ENCODE data around the gene OSBPL5.

OSBPL5 gene, protein sequence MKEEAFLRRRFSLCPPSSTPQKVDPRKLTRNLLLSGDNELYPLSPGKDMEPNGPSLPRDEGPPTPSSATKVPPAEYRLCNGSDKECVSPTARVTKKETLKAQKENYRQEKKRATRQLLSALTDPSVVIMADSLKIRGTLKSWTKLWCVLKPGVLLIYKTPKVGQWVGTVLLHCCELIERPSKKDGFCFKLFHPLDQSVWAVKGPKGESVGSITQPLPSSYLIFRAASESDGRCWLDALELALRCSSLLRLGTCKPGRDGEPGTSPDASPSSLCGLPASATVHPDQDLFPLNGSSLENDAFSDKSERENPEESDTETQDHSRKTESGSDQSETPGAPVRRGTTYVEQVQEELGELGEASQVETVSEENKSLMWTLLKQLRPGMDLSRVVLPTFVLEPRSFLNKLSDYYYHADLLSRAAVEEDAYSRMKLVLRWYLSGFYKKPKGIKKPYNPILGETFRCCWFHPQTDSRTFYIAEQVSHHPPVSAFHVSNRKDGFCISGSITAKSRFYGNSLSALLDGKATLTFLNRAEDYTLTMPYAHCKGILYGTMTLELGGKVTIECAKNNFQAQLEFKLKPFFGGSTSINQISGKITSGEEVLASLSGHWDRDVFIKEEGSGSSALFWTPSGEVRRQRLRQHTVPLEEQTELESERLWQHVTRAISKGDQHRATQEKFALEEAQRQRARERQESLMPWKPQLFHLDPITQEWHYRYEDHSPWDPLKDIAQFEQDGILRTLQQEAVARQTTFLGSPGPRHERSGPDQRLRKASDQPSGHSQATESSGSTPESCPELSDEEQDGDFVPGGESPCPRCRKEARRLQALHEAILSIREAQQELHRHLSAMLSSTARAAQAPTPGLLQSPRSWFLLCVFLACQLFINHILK

DNA sequence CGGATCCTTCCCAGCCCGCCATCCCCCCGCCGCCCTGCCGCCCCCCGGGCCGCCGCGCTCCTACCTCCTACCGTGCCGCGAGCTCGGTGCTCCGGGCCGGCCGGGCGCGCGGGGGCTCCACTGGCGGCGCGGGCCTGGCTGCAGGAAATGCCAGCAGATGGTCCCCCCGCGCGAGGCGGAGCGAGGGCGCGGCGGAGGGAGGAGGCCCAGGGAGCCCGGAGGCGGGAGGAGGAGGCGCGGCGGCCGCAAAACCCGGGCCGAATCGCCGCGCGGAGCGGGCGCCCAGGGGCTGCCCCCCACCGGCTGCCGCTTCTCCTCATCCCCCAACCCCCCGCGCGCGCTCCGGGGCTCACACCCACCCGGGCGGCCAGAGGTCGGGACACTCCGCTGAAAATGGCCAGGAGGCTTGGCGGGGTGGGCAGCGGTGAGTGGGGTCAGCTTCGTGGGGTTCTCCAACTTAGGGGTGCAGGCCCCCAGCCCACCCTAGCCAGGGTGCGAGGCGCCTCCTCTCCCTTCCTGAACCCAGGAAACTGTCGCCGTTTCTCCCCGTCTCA lies at the start of gene OSBPL5:
Gene OSBPL5, minus strand, starts transcription at position 159 of the 554 bp plus-strand sequence. CDS start 36,162 bp downstream, outside the sequence.
- peak within 1 kb of the TSS; percentile 73 to 90 for H3K27ac ChIP-seq
- H3K4me3 ChIP-seq = peak within 1 kb of the TSS; percentile 96
- TF ChIP-seq, protein P1, sequence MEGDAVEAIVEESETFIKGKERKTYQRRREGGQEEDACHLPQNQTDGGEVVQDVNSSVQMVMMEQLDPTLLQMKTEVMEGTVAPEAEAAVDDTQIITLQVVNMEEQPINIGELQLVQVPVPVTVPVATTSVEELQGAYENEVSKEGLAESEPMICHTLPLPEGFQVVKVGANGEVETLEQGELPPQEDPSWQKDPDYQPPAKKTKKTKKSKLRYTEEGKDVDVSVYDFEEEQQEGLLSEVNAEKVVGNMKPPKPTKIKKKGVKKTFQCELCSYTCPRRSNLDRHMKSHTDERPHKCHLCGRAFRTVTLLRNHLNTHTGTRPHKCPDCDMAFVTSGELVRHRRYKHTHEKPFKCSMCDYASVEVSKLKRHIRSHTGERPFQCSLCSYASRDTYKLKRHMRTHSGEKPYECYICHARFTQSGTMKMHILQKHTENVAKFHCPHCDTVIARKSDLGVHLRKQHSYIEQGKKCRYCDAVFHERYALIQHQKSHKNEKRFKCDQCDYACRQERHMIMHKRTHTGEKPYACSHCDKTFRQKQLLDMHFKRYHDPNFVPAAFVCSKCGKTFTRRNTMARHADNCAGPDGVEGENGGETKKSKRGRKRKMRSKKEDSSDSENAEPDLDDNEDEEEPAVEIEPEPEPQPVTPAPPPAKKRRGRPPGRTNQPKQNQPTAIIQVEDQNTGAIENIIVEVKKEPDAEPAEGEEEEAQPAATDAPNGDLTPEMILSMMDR (IDR thresholded peaks at IDR 0.05) = no peak
- DNase-seq (ENCODE audit: low spot score) = peak; percentile 81

DNA sequence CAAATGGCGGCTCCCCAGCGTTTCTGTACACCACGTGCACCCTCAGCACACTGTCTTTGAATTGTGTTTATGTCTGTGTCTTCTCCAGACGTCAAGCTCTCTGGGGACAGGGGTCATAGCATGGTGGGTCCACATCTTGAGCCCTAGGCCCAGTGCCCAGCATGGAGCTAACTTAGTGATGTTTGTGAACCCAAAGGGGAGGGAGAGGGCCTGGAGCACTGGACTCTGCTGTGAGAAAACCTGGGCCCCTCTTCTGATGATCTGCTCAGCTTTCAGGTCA lies 49.2 kb upstream of the OSBPL5 start:
- TF ChIP-seq, protein P1 (IDR thresholded peaks at IDR 0.05) = no peak
- no peak for DNase-seq (ENCODE audit: low spot score)
- no peak overlapping the region for H3K4me3 ChIP-seq
- no peak overlapping the region for H3K27ac ChIP-seq

DNA sequence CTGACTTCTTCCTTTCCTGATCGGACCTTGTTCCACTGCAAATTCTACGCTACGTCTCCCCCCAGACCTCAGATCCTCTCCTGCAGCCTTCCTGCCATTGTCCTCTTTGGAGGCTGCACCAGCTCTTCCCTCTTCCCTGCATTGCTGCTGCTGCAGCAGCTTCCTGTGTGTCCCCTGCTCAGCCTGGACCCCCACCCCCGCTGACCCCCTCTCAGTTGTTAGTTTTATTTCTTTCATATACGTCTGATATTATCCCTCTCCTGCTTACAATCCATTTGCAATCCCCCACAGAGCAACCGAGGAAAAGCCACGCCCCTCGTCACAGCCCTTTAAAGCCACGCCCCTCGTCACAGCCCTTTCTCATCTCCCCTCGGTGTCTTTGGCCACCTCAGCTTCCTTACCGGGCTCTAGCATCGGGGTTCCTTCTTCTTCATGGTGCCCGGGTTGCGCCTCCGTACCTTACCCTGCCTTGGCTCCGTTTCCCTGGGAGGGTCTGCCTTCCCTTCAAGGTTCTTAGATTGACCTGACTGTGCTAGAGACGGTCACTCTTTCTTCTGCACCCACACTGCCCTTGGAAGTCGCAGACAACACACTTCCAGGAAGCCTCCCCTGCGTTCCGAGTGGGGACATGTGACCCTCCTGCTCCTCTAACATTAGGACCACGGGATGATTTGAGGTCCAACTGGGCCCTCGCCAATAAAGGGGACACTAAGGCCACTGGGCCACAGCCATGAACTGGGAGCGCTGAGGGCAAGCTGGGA lies 48.7 kb upstream of the OSBPL5 start:
- TF ChIP-seq, protein P1 (IDR thresholded peaks at IDR 0.05) = no peak
- Histone ChIP-seq H3K4me3 (no peak overlapping the region), H3K27ac (no peak overlapping the region)
- DNase-seq (ENCODE audit: low spot score) = no peak

DNA sequence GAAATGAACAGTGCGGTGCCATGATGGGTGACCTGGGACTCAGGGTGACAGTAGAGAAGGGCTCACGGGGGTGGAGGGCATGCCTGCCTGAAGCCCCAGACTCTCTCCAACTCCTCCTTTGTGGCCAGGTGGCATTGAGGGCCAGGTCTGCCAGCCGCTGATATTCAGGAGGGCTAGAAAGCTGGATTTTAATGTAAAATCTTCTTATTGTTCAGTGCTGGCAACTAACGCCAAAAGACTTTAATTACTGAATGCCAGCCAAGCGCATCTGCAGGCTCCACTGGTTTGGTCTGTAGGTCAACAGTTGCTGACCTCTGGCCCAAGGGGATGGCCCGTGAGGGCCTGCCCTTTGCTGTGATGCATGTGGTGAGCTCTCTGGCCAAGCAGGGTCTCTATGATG lies 43.2 kb upstream of the OSBPL5 start:
- no peak overlapping the region for H3K4me3 ChIP-seq
- no peak for DNase-seq (ENCODE audit: low spot score)
- H3K27ac ChIP-seq = no peak overlapping the region

DNA sequence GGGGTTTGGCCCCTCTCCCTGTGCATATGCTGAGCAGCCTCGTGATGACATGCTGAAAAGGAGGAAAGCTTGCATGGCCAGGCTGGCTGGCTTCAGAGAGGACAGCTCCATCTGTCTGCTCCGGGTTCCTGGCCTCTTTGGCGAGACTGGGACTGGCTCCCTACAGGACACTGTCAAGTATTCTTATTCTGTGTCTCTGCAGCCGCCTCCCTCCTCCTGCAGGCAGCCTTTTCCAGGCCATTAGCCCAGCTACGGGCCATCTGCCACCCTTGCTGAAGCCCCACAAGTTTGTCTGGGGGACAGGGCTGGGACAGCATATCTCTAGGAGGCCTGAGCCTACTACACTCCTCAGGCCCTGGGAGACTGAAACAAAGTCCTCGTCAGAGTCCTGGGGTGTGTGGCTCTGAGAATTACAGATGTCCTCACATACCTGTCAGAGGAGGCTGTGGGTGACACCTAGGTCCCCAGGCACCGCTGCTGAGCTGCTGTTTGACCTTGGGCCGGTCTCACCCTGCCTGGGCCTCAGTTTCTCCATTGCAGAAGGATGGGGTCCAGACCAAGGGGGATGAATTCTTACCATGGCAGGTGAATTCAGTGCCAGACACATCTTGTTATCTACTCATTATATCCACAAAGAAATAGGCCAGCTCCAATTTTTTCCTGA lies 42.5 kb upstream of the OSBPL5 start:
- no peak for DNase-seq (ENCODE audit: low spot score)
- Histone ChIP-seq H3K27ac (no peak overlapping the region), H3K4me3 (no peak overlapping the region)
- TF ChIP-seq, protein P1 (IDR thresholded peaks at IDR 0.05) = no peak

More for the DNA sequence above, 43.2 kb upstream of the OSBPL5 start:
- TF ChIP-seq, protein P1 (IDR thresholded peaks at IDR 0.05) = no peak

DNA sequence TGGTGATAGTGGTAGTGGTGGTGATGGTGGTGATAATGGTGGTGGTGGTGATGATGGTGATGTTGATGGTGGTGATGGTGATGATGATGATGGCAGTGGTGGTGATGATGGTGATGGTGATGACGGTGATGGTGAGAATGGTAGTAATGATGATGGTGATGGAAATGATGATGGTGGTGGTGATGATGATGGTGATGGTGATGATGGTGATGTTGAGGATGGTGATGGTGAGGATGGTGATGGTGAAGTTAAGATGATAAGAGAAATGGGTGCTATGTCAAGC lies 41.8 kb upstream of the OSBPL5 start:
- H3K4me3 ChIP-seq = no peak overlapping the region
- TF ChIP-seq, protein P1 (IDR thresholded peaks at IDR 0.05) = no peak
- DNase-seq (ENCODE audit: low spot score) = no peak

More for the DNA sequence above, 41.8 kb upstream of the OSBPL5 start:
- H3K27ac ChIP-seq = no peak overlapping the region
